Effector memory CD8-positive, alpha-beta T cell (primary cell): Measurements from ENCODE around the gene CNNM1.

ENCODE experiments used
- ATAC-seq: fragments of 150-1000 bp; cut with Tn5 transposase; replicated peaks from 2 replicates; pipeline ENCODE4 v1.10.0; 2021; ENCODE audit warnings: mild to moderate bottlenecking, moderate library complexity
- DNase-seq, 3 experiments: peaks; one replicate each; pipeline ENCODE4 v3.0.0; 2021
- H3K27ac Mint-ChIP-seq, 2 donors: one replicate each; pipeline ENCODE4 v1.8.0; 2022; ENCODE audit warnings: mild to moderate bottlenecking in 2 of 2, mixed read lengths in 2 of 2, moderate library complexity in 2 of 2
- H3K27me3 Mint-ChIP-seq, 2 donors: one replicate each; pipeline ENCODE4 v1.8.0; 2022; ENCODE audit warnings: mixed read lengths in 2 of 2
- H3K36me3 Mint-ChIP-seq: one replicate; pipeline ENCODE4 v1.8.0; 2022; ENCODE audit warnings: mild to moderate bottlenecking, moderate library complexity, mixed read lengths; ENCODE audit not compliant: insufficient read depth
- H3K4me1 Mint-ChIP-seq, 2 donors: one replicate each; pipeline ENCODE4 v1.8.0; 2022; ENCODE audit warnings: low read depth in 2 of 2, mixed read lengths in 2 of 2
- H3K4me3 Mint-ChIP-seq, 2 donors: one replicate each; pipeline ENCODE4 v1.8.0; 2022; ENCODE audit warnings: mild to moderate bottlenecking in 2 of 2, mixed read lengths in 2 of 2, moderate library complexity in 2 of 2
- H3K9me3 Mint-ChIP-seq, 2 donors: one replicate each; pipeline ENCODE4 v1.8.0; 2022; ENCODE audit warnings: mixed read lengths in 2 of 2

CNNM1 gene

GRCh38 chr10:99318475-99318874 is 10.7 kb upstream of the CNNM1 start:
- no peak for ATAC-seq
- no peaks in the 10 kb centered on the region for H3K4me1 Mint-ChIP-seq
- no peak for DNase-seq
- H3K36me3 Mint-ChIP-seq, result no peaks in the 10 kb centered on the region
- peaks cover 32 to 34% of the 10 kb centered on the region in 2 donors for H3K27me3 Mint-ChIP-seq
- H3K27ac Mint-ChIP-seq, result no peak overlapping the region
- H3K9me3 Mint-ChIP-seq, result no peaks in the 10 kb centered on the region
- H3K4me3 Mint-ChIP-seq, result no peak overlapping the region

DNA sequence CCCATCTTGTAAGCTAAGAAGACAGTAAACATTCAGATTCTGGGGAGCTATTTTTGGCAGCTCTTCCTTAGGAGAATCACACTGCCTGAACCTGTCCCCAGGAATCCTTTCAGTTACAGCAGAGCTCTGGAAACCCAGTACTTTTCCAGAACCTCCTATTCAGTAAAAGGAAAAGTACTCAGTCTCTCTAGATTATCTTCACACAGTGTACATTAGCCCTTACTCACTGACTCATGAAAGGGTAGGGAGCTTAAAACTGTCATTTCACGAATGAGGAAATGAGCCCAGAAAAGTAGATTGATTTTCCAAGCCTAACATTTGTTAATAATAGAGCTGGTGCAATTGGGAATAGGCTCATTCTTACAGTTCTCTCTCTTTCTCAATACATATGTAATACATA is 3.9 kb upstream of the CNNM1 start:
- no peaks in the 10 kb centered on the region for H3K9me3 Mint-ChIP-seq
- no peak overlapping the region for H3K4me3 Mint-ChIP-seq
- DNase-seq (no peak), ATAC-seq (no peak)
- H3K27ac Mint-ChIP-seq, result no peak overlapping the region
- peaks cover 26 to 53% of the 10 kb centered on the region in 2 donors for H3K27me3 Mint-ChIP-seq
- H3K36me3 Mint-ChIP-seq, result no peaks in the 10 kb centered on the region
- H3K4me1 Mint-ChIP-seq, result no peaks in the 10 kb centered on the region

DNA sequence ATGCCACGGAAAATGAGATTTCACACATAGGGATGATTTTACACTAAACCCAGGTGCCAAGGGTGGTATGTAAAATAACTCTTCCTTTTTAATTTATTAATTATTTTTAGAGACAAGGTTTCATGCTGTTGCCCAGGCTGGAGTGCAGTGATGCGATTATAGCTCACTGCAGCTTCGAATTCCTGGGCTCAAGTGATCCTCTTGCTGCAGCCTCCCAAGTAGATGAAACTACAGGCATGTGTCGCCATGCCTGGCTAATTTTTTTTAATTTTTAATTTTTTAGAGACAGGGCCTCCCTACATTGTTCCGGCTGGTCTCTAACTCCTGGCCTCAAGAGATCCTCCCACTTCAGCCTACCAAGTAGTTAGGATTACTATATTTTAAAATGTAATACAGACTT is 2.3 kb upstream of the CNNM1 start:
- ATAC-seq (no peak), DNase-seq (no peak)
- Mint-ChIP-seq H3K27ac (no peak overlapping the region), H3K4me3 (no peak overlapping the region), H3K4me1 (peaks cover 0 to 2% of the 10 kb centered on the region in 2 donors), H3K36me3 (no peaks in the 10 kb centered on the region), H3K27me3 (peaks cover 35 to 56% of the 10 kb centered on the region in 2 donors), H3K9me3 (no peaks in the 10 kb centered on the region)

DNA sequence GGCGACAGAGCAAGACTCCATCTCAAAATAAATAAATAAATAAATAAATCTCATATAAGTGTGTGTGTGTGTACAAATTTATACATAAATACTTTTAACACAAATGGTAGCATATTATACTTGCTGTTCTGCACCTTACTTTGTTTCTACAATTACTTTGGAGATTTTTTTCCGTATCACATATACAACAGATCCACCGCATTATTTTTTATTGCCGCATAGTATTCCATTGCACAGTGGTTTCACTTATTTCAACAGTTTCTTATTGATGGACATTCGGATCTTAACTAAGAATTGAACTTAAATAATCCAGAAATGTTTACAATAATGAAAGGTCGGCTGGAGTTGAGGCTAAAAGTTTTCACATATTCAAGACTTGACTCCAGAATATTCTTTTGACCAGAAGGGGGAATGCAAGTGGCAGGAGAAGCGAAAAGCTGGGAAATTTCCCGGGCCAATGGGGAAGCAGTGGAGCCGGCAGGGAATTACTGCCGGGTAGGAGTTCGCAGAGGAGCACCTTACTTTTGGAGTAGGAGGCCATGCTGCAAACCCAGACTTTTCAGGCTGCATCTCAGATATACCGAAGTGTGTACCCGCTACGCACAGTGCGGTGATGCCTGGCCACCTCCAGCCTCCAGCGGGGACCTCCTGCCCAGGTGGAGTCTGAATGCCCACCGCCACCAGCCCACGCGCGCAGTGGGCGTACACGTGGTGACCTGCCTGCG is 415 bp upstream of the CNNM1 start:
- no peaks in the 10 kb centered on the region for H3K36me3 Mint-ChIP-seq
- no peak for ATAC-seq

DNA sequence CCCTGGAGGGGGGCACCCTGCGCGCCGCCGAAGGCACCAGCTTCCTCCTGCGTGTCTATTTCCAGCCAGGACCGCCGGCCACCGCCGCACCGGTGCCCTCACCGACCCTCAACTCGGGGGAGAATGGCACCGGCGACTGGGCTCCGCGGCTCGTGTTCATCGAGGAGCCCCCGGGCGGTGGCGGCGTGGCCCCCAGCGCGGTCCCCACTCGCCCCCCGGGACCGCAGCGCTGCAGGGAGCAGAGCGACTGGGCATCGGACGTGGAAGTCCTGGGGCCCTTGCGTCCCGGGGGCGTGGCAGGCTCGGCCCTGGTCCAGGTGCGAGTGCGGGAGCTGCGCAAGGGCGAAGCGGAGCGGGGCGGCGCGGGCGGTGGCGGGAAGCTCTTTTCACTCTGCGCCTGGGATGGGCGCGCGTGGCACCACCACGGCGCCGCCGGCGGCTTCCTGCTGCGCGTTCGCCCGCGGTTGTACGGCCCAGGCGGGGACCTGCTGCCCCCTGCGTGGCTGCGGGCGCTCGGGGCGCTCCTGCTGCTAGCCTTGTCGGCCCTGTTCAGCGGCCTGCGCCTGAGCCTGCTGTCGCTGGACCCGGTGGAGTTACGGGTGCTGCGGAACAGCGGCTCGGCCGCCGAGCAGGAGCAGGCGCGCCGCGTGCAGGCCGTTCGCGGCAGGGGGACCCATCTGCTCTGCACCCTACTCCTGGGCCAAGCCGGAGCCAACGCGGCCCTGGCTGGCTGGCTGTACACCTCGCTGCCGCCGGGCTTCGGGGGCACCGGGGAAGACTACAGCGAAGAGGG is 594 bp downstream of the CNNM1 start:
- peaks cover 45 to 60% of the 10 kb centered on the region in 2 donors for H3K27me3 Mint-ChIP-seq
- no peak for ATAC-seq
- peak overlapping the region in 1 of 2 donors; percentile 43 for H3K4me3 Mint-ChIP-seq
- no peak for DNase-seq
- H3K27ac Mint-ChIP-seq, result no peak overlapping the region
- H3K36me3 Mint-ChIP-seq, result no peaks in the 10 kb centered on the region
- H3K4me1 Mint-ChIP-seq, result peaks cover 0 to 2% of the 10 kb centered on the region in 2 donors
- no peaks in the 10 kb centered on the region for H3K9me3 Mint-ChIP-seq

More for the DNA sequence above, 415 bp upstream of the CNNM1 start:
- no peak for DNase-seq
- Mint-ChIP-seq H3K27ac (no peak overlapping the region), H3K4me1 (peaks cover 0 to 2% of the 10 kb centered on the region in 2 donors), H3K4me3 (peak overlapping the region in 1 of 2 donors; percentile 59), H3K27me3 (peaks cover 44 to 58% of the 10 kb centered on the region in 2 donors), H3K9me3 (no peaks in the 10 kb centered on the region)

DNA sequence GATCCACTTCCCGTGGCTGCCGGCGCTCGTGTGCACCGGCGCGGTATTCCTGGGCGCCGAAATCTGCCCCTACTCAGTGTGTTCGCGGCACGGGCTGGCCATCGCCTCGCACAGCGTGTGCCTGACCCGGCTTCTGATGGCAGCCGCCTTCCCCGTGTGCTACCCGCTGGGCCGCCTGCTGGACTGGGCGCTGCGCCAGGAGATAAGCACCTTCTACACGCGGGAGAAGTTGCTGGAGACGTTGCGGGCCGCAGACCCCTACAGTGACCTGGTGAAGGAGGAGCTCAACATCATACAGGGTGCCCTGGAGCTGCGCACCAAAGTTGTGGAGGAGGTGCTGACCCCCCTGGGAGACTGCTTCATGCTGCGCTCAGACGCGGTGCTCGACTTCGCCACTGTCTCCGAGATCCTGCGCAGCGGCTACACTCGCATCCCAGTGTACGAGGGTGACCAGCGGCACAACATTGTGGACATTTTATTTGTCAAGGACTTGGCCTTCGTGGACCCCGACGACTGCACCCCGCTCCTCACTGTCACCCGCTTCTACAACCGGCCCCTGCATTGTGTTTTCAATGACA is 1.3 kb downstream of the CNNM1 start:
- peaks cover 52 to 66% of the 10 kb centered on the region in 2 donors for H3K27me3 Mint-ChIP-seq
- H3K9me3 Mint-ChIP-seq, result no peaks in the 10 kb centered on the region
- no peaks in the 10 kb centered on the region for H3K36me3 Mint-ChIP-seq
- no peak for DNase-seq
- peaks cover 0 to 2% of the 10 kb centered on the region in 2 donors for H3K4me1 Mint-ChIP-seq
- peak overlapping the region; percentile 4 to 43 for H3K4me3 Mint-ChIP-seq
- ATAC-seq, result no peak
- no peak overlapping the region for H3K27ac Mint-ChIP-seq

GRCh38 chr10:99331207-99331803 is 2.1 kb downstream of the CNNM1 start:
- DNase-seq (no peak), ATAC-seq (no peak)
- Mint-ChIP-seq H3K27ac (no peak overlapping the region), H3K4me1 (peaks cover 0 to 2% of the 10 kb centered on the region in 2 donors), H3K36me3 (no peaks in the 10 kb centered on the region), H3K4me3 (peak overlapping the region; percentile 4 to 43), H3K27me3 (peaks cover 57 to 74% of the 10 kb centered on the region in 2 donors), H3K9me3 (no peaks in the 10 kb centered on the region)

DNA sequence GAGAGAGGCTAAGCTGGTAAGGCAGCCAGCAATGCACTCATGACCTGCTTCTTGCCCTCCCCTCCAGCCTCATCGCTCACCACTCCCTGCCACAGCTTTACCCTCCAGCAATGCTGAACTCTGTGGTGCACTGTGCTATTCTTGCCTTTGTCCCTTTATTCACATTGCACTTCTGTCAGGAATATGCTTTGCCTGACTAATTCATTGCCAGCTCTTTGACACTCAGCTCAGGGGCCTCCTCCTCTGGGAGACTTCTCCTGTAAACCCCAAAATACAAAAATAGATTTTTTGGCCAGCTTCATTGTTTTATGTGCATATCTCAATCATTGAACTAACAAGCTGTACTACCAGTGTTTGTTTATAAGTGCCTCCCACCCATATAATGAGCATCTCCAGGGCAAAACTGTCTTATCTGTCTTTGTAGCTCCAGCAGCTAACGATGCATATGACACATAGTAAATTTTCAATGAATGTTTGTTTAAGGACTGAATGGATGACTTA is 8.2 kb downstream of the CNNM1 start:
- no peak overlapping the region for H3K4me3 Mint-ChIP-seq
- H3K4me1 Mint-ChIP-seq, result no peaks in the 10 kb centered on the region
- peaks cover 38 to 53% of the 10 kb centered on the region in 2 donors for H3K27me3 Mint-ChIP-seq
- H3K9me3 Mint-ChIP-seq, result no peaks in the 10 kb centered on the region
- H3K27ac Mint-ChIP-seq, result no peak overlapping the region
- no peak for DNase-seq
- ATAC-seq, result no peak
- H3K36me3 Mint-ChIP-seq, result no peaks in the 10 kb centered on the region

DNA sequence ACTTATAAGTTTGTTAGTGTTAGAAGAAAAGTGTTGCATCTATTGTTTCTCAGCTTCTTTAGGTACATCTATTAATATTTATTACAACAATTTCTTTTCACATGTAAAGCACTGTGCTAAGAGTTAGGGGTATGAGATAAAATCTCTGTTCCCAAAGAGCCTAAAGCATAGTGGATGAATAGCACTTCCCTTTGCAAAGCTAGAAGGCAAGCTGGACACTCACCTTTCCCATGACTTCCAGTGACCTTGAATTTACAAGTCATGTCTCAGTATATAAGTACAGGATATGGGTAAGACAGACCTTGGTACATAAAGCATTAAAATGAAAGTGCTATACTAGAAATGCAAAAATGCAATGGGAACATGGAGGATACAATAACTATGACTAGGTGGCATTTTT is 8.7 kb downstream of the CNNM1 start:
- H3K27ac Mint-ChIP-seq, result no peak overlapping the region
- no peaks in the 10 kb centered on the region for H3K4me1 Mint-ChIP-seq
- peaks cover 33 to 47% of the 10 kb centered on the region in 2 donors for H3K27me3 Mint-ChIP-seq
- DNase-seq (no peak), ATAC-seq (no peak)
- H3K36me3 Mint-ChIP-seq, result no peaks in the 10 kb centered on the region
- H3K4me3 Mint-ChIP-seq, result no peak overlapping the region
- H3K9me3 Mint-ChIP-seq, result no peaks in the 10 kb centered on the region

GRCh38 chr10:99339077-99339476 is 9.9 kb downstream of the CNNM1 start:
- DNase-seq, result no peak
- Mint-ChIP-seq H3K9me3 (no peaks in the 10 kb centered on the region), H3K36me3 (no peaks in the 10 kb centered on the region), H3K27ac (no peak overlapping the region), H3K4me1 (no peaks in the 10 kb centered on the region), H3K27me3 (peaks cover 36 to 39% of the 10 kb centered on the region in 2 donors), H3K4me3 (no peak overlapping the region)
- ATAC-seq, result no peak

- Mint-ChIP-seq H3K27ac (no peak overlapping the region), H3K27me3 (peaks cover 41 to 44% of the 10 kb centered on the region in 2 donors), H3K9me3 (no peaks in the 10 kb centered on the region), H3K4me3 (no peak overlapping the region), H3K36me3 (no peaks in the 10 kb centered on the region), H3K4me1 (no peaks in the 10 kb centered on the region)
- no peak for DNase-seq
- ATAC-seq, result no peak
These were observed 10.4 kb downstream of the CNNM1 start for GRCh38 chr10:99339563-99340047.

GRCh38 chr10:99340650-99341049 is 11.5 kb downstream of the CNNM1 start:
- no peak for DNase-seq
- Mint-ChIP-seq H3K4me1 (no peaks in the 10 kb centered on the region), H3K27me3 (peaks cover 37 to 42% of the 10 kb centered on the region in 2 donors), H3K4me3 (no peak overlapping the region), H3K27ac (no peak overlapping the region), H3K36me3 (no peaks in the 10 kb centered on the region), H3K9me3 (no peaks in the 10 kb centered on the region)
- no peak for ATAC-seq

GRCh38 chr10:99341248-99341647 is 12.1 kb downstream of the CNNM1 start:
- Mint-ChIP-seq H3K27ac (no peak overlapping the region), H3K9me3 (no peaks in the 10 kb centered on the region), H3K4me1 (no peaks in the 10 kb centered on the region), H3K4me3 (no peak overlapping the region), H3K27me3 (peaks cover 35 to 36% of the 10 kb centered on the region in 2 donors), H3K36me3 (no peaks in the 10 kb centered on the region)
- ATAC-seq (no peak), DNase-seq (no peak)
